PFSK-1 (cell line): ENCODE measurements around the gene ORC1.

ENCODE experiments used
- FOXP2 ChIP-seq: optimal IDR thresholded peaks from 2 replicates; pipeline ENCODE3; 2011; ENCODE audit warnings: borderline replicate concordance, control low read depth, inconsistent platforms; ENCODE audit not compliant: insufficient read depth; ENCODE audit errors: extremely low read length, extremely low read depth
- SIN3A ChIP-seq: IDR thresholded peaks from 2 replicates; pipeline ENCODE4 v1.6.1; 2012; ENCODE audit warnings: mild to moderate bottlenecking, low read length, moderate library complexity, borderline replicate concordance; ENCODE audit not compliant: insufficient read depth
- TF ChIP-seq, protein P1 (sequence below), 2 experiments: IDR thresholded peaks; 2 replicates each; pipeline versions ENCODE4 v1.6.1 to v1.8.0; 2011 to 2012; ENCODE audit warnings: low read depth in 2 of 2, low read length in 2 of 2, control low read depth in 1 of 2, inconsistent platforms in 1 of 2, mild to moderate bottlenecking in 1 of 2, moderate library complexity in 1 of 2; ENCODE audit not compliant: insufficient read depth in 1 of 2

- TF ChIP-seq SIN3A, result no peak
- TF ChIP-seq, protein P1, sequence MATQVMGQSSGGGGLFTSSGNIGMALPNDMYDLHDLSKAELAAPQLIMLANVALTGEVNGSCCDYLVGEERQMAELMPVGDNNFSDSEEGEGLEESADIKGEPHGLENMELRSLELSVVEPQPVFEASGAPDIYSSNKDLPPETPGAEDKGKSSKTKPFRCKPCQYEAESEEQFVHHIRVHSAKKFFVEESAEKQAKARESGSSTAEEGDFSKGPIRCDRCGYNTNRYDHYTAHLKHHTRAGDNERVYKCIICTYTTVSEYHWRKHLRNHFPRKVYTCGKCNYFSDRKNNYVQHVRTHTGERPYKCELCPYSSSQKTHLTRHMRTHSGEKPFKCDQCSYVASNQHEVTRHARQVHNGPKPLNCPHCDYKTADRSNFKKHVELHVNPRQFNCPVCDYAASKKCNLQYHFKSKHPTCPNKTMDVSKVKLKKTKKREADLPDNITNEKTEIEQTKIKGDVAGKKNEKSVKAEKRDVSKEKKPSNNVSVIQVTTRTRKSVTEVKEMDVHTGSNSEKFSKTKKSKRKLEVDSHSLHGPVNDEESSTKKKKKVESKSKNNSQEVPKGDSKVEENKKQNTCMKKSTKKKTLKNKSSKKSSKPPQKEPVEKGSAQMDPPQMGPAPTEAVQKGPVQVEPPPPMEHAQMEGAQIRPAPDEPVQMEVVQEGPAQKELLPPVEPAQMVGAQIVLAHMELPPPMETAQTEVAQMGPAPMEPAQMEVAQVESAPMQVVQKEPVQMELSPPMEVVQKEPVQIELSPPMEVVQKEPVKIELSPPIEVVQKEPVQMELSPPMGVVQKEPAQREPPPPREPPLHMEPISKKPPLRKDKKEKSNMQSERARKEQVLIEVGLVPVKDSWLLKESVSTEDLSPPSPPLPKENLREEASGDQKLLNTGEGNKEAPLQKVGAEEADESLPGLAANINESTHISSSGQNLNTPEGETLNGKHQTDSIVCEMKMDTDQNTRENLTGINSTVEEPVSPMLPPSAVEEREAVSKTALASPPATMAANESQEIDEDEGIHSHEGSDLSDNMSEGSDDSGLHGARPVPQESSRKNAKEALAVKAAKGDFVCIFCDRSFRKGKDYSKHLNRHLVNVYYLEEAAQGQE (IDR thresholded peaks at IDR 0.05; ENCODE audit: insufficient read depth in 1 of 2, low read depth in 2 of 2, low read length in 2 of 2), result no peak
- TF ChIP-seq FOXP2, result no peak
Observed at GRCh38 chr1:52423771-52424170, 19.5 kb upstream of the ORC1 start.
